ENCODE data around the gene ACSM5. TPM values are rescaled to one million over a fixed set of nuclear protein-coding genes. Genes with fewer than 3 reads are reported as not detected.

ACSM5 gene, protein sequence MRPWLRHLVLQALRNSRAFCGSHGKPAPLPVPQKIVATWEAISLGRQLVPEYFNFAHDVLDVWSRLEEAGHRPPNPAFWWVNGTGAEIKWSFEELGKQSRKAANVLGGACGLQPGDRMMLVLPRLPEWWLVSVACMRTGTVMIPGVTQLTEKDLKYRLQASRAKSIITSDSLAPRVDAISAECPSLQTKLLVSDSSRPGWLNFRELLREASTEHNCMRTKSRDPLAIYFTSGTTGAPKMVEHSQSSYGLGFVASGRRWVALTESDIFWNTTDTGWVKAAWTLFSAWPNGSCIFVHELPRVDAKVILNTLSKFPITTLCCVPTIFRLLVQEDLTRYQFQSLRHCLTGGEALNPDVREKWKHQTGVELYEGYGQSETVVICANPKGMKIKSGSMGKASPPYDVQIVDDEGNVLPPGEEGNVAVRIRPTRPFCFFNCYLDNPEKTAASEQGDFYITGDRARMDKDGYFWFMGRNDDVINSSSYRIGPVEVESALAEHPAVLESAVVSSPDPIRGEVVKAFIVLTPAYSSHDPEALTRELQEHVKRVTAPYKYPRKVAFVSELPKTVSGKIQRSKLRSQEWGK
- polyA plus RNA-seq (ENCODE audit: insufficient read length in 4 of 4), result 1 to 10 TPM in 3 of 4 donors, under 1 TPM in 1; 0.42 to 9.2 (median 4.8) TPM

DNA sequence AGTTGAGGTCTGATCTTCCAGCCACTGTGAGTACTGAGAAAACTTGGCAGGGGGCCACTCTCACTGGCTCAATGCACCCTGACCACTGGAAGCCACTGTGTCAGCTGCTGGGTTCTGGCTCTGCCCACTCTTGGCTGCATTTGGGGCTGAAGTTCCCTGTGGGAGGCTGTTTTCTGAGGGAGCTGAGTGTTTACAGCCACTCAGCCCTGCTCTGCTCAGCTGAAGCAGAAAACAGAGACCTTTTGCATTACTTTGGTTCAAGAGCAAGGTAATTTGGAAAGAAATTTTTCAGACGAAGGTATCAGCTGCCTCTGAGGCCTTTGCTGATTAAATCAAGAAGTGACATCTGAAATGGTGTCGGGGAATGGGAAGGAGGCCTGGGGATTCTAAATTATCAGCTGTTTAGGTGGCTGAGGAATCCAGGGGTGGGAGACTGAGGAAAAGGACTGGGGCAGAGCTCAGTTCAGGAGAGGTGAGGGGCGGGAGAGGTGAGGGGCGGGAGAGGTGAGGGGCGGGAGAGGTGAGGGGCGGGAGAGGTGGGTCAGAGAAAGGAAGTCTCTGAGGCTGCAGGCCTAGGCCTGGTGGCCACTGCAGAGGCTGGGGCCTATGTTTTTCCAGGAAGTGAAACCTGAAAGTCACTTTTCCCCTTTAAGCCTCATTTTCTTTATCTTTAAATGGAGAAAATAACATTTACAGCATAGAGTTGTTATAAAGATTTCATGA lies at the start of gene ACSM5:
Gene ACSM5, plus strand, starts transcription at position 137 of the 723 bp plus-strand sequence. CDS start 1,951 bp downstream, outside the sequence.
- DNase-seq (ENCODE audit: low read depth in 4 of 4, low spot score in 3 of 4), result no peak

DNA sequence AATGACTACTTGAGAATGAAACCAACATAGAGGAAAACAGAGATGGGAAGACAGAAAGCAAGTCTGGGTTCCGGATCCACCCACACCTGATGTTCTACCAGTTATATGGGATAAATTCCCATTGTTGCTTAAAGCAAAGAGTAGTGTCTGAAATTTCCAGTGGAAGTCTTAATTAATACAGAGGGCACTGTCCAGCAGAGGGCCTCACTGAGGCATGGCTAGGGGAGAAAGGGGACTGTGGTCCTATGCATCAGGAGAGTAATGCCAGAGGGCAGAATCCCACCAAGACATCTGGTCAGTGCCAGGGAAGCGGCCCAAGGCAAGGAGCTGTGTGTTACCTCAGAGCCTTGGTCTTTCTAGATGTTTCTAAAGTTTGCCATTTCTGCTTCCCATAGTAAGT lies 49.3 kb upstream of the ACSM5 start:
- no peak for DNase-seq (ENCODE audit: low read depth in 4 of 4, low spot score in 3 of 4)

DNA sequence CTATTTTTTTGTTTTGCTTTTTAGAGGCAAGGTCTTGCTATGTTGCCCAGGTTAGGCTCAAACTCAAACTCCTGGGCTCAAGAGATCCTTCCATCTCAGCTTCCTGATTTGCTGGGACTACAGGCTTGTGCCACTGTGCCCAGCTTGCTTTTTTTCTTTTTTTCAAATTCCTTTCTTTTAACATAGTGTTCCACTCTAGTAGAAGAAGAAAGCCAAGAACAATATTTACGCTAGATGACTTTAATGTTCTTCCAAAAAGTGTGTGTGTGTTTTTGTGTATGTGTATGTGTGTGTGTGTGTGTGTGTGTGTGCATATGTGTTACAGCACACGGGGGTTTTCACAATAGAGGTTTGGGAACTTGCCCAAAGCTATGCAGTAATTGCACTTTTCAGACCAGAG lies 46.1 kb upstream of the ACSM5 start:
- DNase-seq (ENCODE audit: low read depth in 4 of 4, low spot score in 3 of 4), result no peak

DNA sequence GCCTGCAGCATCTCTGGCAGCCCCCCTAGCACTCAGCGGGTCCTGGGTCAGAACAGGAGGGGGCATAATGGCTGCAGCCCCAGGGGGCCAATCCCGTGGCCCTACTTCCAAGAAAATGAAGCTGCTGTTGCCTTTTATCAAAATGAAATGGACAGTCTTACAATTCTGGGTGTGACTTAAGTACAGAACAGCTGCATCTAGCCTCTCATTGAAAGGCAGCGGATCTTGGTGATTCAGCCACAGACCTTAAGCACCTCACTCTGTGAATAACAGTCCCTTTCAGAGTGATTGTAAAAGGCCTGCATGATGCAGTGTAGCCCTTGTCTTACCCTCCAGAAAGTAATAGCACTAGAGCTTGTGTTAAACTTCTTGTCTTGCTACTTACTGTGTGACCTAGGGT lies 45.3 kb upstream of the ACSM5 start:
- no peak for DNase-seq (ENCODE audit: low read depth in 4 of 4, low spot score in 3 of 4)

DNA sequence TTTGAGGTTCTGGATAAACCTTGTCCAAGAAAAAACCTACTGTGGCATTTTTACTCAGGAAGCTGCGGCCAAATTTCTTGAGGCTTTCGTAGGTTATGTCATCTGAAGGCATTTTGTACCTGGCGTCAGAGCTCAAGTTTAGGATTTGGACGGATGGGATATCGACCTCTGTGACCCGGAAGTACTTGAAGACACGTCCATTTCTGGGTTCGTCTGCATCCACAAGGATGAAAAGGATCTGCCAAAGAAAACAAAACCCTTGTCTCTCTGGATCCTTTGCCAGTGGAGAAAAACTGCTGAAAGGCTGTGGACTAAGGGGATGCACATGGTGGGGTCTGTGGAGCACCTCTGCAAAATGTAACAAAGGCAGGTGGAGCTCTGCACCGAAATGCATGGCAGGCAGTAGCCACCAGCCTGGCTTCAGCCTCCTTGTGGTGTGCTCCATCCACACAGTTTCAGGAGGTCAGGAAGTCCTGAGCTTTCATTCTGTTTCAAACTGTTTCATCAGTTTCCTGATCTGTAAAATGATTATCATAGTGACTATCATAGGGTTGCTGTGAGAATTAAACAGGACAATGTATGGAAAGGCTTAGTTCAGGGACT lies 39.8 kb upstream of the ACSM5 start:
- DNase-seq (ENCODE audit: low read depth in 4 of 4, low spot score in 3 of 4), result no peak

DNA sequence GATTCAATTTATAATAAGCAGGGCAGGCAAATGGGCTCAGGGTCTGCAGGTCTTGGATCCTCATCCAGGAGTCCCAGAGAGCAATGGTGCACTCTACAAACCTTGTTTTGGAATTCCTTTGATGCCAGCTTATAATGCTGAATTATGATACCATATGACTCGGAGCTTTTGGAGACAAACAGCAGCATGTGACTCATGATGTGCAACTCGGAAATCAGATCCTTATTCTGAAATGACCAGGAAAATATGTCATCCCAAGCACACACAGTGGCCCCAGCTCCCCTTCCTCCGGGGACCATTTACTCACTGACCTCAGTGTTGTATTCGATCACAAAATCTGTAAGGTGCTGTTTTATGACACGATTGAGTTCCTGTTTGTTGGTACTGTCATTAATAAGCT lies 36.6 kb upstream of the ACSM5 start:
- DNase-seq (ENCODE audit: low read depth in 4 of 4, low spot score in 3 of 4), result no peak

DNA sequence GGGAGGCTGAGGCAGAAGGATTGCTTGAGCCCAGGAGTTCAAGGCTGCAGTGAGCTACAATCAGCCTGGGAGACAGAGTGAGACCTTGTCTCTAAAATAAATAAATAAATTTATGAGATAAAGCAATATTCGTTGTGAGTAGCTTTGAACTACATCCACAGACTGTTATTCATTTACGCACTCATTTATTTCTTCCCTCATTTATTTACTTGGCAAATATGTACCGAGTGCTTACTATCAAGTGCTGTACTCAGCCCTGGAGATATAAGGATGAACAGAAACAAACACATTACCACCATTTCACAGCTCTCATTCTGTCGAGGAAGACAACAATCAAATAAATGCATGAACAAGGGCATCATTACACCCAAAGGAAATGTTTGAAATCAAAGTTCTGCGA lies 32.2 kb upstream of the ACSM5 start:
- no peak for DNase-seq (ENCODE audit: low read depth in 4 of 4, low spot score in 3 of 4)

DNA sequence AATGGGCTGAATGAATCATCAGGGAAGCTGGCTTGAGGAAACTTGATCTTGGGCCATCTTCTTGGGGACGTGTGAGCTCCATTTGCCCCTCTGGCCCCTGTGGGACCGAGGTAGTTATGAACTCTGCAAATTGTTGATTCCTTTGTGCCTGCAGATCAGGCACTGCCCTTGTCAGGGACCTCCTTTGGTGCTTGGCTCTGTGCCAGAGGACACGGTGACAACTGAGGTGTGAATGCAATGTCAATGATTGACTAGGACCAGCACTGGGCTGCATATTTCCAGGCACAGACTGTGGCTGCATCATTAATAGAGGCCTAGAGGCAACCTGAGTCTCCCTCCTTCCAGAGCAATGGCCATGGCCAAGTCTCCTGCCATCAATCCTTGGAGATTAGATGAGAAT lies 28.6 kb upstream of the ACSM5 start:
- peak in 2 of 4 donors; percentile 21 to 22 for DNase-seq (ENCODE audit: low read depth in 4 of 4, low spot score in 3 of 4)

DNA sequence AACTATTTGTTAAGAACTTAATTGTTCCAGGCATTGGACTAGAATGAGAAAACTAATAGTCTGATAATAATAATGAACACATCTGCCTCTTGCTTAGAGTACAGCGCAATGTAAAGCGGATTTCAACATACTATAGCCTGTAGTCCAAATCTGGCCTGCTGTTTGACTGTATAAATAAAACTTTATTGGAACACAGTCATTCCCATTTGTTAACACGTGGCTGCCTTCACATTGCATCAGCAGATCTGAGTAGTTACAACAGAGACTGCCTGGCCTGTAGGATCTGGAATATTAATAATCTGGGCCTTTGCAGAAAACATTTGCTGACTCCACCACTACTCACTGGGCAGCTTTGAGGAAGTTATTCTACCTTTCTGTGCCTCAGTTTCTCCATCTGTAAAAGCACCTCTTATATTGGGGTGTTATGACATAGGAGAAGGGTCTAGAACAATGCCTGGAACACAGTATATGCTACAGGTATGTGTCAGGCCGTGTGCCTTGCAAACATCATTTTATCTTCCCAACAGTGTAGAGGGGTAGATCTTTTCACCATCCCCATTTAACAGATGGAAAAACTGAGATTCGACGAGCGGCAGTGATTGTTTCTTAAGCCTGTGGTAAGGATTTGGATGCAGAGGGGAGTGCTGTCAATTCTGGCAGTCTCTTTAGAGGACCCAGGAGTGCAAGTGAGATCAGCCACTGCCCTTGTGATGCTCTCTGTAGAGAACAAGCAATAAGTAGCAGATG lies 27.0 kb upstream of the ACSM5 start:
- DNase-seq (ENCODE audit: low read depth in 4 of 4, low spot score in 3 of 4), result no peak

DNA sequence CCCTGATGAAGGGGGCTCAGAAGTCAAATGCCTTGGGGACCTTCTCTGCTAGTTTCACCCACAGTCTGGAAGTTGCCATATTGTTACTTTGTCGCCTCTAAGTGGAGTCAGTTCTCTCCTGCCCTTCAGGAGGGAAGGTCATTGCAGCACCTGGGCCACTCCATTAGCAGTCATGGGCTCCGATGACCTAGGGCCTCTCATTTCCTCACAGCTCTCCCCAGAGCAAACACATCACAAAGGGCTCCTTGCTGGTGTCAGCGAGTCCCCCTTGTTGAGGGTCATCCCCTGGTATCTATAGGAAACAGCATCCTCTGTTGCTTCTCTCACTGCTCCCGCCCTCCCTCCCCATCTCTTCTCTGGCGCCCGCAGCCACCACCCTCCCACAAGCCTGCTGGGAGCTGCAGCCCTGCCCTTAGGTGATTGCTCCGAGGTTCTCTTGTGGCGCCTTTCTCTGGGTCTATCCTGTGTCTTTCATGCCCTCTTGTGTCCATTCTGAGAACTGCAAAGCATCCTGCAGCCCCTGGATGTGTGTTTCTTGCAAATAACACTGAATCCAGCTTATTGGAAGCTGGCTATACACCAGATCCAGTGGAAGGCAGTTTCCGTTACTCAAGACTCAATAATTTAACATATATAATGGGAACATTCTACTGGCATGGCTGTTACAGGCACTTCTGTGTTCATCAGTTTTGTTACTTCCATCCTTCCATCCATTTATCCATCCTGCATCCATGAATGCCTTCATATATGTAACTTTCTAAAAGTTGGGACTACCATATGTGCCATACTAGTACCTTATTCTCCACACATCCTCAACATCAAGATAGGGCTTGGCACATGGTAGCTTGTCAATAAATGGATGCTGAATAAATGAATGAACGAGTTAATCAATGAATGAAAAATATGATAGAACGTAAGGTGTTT lies 26.0 kb upstream of the ACSM5 start:
- DNase-seq (ENCODE audit: low read depth in 4 of 4, low spot score in 3 of 4), result peak in 2 of 4 donors; percentile 33 to 45

DNA sequence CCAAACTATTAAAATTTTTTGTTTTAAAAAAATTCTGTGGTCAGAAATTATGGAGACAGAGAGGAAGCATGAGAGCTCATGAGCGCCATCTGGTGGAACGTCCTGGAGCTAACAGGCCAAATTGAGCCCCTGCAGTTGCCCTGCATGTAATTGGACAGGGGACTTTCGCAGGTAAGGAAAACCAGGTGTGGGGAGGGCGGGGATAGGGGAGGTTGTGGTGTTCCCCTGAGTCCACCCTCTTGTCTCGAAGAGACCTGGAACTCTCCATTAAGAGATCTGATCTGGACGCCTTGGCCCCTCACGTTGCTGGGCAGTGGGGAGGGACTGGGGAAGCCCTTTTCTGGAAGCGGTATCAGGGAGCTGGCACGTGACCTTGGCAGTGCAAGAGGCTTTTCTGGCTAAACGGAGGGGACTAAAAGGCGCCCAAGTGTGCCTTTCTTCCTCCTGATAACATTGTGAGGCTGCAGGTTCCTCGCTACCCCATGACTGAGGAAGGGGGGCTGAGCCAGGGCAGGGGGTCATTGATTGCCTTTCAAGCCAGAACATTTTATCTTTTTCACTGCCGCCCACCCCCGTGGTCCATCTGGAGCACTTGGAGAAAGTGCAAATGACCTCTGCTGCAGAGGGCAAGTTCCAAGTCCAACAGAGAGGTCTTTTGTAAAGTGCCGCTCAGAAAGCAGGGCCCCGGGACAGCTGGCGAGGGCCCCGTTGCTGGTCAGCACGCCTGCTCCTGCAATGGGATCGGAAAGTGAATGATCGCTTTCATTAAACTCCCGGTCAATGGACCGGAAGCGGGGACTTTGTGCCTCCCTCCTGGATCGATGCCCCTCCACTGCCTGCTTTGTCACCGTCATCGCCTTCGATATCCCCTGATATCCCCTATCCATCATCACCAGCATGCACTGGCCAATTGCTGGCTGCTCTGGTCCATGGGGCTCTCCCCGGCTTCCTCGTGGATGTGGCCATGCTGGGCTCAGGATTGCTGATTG lies 23.2 kb upstream of the ACSM5 start:
- DNase-seq (ENCODE audit: low read depth in 4 of 4, low spot score in 3 of 4), result peak in 1 of 4 donors; percentile 25

DNA sequence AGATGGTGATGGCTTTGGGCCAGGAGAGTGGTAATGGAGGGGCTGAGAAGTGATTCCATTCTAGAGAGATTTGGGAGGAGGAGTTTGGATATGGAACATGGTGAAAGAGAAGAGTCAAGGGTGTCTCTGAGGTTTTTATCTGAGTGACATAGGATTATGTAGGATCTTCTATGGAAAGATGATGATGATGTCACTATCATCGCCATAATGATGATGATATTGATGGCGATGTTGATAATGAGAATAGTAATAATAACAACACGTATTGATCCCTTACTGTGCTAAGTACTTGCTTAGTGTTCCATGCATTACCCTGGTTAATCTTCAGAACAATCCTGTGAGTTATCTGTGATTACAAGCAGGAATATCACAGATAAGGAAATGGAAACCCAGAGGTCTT lies 21.4 kb upstream of the ACSM5 start:
- no peak for DNase-seq (ENCODE audit: low read depth in 4 of 4, low spot score in 3 of 4)

DNA sequence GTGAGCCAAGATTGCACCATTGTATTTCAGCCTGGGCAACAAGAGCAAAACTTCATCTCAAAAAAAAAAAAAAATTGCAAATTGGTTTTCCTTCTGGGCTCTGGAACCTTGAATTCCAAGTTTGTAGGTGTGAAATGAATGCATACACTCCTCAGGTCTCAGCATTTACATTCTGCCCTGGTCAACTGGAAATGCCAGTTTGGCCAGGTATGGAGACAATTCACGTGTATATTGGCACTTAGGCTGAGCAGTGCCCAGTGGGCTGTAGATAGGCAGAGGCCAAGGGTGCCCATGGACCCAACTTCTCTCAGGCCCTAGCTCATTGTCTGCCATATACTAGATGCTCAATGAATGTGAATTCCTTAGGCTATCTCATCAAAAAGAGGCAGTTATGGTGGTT lies 20.5 kb upstream of the ACSM5 start:
- DNase-seq (ENCODE audit: low read depth in 4 of 4, low spot score in 3 of 4), result no peak

DNA sequence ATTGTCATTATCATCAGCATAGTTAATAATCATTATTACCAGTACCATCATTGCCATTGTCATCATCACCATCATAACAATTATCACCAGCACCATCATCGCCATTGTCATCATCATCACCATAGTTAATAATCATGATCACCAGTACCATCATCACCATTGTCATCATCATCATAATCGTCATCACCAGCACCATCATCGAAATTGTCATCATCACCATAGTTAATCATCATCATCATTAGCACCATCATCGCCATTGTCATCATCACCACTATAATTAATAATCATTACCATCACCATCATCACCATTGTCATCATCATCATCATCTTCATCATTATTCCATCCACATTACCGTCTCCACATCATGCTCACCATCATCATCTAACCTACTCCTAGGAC lies 18.3 kb upstream of the ACSM5 start:
- no peak for DNase-seq (ENCODE audit: low read depth in 4 of 4, low spot score in 3 of 4)

DNA sequence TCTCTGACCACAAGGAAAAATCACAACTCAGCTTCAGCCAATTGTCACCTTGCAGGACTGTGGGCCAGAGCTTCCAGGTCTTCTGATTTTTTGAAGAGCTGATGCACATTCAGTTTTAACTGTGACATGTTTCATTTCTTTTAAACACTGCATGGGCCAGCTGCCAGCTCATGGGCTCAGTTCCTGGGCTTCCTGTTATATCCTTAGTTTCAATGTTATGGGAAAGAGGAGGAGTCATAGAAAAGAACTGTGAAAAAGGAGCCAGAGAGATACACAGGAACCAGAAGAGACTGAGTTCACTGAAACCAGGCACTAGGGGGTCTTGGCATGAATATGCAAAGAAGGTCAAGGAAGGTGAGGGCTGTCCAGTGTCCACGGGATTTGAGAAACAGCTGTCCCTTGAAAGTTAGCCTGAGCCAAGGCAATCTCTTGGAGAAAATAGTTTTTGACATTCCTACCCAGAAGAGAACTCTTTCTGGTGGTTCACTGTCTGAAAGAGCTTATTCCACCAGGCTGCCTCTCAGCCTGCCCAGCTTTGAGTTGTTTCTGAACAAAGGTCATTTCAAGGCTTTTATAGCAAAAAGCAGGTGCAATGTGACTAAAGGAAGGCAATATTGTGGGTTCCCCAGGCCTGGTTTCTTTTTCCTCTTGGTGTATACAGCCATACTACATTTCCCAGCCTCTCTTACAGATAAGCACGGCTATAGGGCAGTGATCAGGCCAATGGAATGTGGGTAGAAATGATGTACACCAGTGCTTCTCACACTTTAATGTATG lies 15.3 kb upstream of the ACSM5 start:
- no peak for DNase-seq (ENCODE audit: low read depth in 4 of 4, low spot score in 3 of 4)

DNA sequence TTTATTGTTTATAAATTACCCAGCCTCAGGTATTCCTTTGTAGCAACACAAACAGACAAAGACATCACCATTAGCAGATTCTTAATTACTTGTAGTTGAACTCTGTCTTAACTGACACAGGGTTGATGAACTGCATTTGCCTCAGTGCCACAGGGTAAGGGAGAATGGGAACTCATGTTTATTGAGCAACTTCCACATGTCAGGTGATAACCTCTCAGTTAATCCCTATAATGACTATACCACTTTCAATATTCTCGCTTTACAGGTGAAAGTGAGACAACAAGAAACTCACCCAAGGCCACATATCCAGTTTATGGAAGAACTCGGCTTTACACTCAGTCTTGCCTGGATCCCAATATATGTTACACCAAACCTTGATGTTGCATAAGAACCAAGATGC lies 13.4 kb upstream of the ACSM5 start:
- no peak for DNase-seq (ENCODE audit: low read depth in 4 of 4, low spot score in 3 of 4)

DNA sequence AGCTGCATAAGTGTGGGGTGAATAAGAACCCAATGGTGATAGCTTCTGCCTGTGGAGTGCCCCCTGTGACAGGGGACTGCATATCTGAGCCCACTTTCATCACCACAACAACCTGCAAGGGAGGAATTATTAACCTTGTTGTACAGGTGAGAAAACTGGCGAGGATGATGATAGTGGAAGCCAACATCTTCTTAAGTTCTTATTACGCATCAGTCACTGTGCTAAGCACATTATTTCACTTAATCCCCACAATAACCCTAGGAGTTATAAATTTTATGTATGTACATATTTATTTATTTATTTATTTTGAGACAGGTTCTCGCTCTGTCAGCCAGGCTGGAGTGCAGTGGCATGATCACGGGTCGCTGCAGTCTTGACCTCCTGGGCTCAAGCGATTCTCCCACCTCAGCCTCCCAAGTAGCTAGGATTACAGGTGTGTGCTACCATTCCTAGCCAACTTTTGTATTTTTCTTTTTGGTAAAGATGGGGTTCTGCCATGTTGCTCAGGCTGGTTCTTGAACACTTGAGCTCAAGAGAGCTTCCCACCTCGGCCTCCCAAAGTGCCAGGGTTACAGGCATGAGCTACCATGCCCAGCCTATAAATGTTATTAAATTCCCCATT lies 12.4 kb upstream of the ACSM5 start:
- DNase-seq (ENCODE audit: low read depth in 4 of 4, low spot score in 3 of 4), result no peak

Data from left renal pelvis (tissue), 4 donors.